Stimulated activated CD4-positive, alpha-beta T cell treated with anti-CD3 and anti-CD28 coated beads, Interleukin-4, amount 100 ng/mL, for 4 hours (primary cell): ENCODE results near the gene ASB1.

Source experiments
- DNase-seq, 2 experiments: peaks; one replicate each; pipeline ENCODE4 v3.0.0-alpha.2; 2020

The ASB1 gene

DNA sequence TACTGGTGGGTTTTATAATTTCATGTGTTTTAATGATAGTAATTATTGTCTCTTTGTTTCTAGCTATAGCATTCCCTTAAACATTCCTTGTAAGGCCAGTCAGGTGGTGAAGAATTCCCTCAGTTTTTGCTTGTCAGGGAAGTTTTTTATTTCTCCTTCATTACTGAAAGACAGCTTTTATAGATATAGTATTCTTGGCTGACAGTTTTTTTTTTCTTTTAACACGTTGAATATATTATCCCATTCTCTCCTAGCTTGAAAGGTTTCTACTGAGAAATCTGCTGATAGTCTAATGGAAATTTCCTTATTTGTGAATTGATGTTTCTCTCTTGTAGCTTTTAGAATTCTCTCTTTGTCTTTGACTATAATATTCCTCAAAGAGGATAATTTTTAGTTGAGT, 46.8 kb downstream of the ASB1 start:
- no peak for DNase-seq

GRCh38 chr2:238475034-238475433, 48.3 kb downstream of the ASB1 start:
- DNase-seq, result no peak

- DNase-seq, result no peak
Measured at GRCh38 chr2:238475566-238475965, 48.8 kb downstream of the ASB1 start.

DNA sequence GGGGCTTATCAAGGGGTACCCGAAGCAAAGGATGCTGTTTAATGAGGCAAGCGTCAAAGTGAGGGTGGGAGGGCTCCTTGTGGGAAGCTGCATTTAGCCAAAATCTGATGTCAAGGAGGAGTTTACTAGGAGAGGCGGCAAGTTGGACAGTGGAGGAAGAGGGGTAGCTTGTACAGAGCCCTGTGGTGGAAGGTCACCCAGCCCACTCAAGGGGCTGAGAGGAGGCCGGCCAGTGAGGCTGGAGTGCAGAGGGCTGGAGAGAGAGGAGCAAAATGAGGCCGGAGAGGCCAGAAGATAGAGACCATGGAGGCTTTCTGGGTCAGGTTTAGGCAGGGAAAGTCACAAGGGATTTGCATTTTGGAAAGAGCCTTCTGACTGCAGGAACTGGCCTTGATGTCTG, 49.5 kb downstream of the ASB1 start:
- no peak for DNase-seq

DNA sequence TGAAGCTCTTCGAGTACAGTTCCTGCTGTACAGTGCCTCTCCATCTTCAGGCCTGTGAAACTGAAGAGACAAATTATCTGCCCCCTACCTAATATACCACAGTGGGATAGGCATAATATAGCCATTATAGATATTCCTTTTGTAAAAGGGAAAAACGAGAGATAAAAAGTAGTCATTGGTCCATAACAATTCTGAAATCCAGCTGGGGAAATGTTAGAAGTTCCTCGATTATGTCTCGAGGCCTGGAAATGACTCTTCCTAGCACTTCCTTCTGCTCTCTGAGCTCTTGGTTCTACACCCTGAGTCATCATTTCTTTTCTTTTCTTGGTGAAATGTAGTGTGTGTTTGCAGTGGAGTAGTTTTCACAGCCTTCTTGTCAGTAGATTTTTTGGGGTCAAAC, 51.5 kb downstream of the ASB1 start:
- DNase-seq, result no peak

- DNase-seq, result no peak
Measured at GRCh38 chr2:238479847-238480246, 53.1 kb downstream of the ASB1 start.

- DNase-seq, result no peak
Measured at GRCh38 chr2:238483021-238483420, 56.3 kb downstream of the ASB1 start.

GRCh38 chr2:238483656-238484055, 56.9 kb downstream of the ASB1 start:
- no peak for DNase-seq

DNA sequence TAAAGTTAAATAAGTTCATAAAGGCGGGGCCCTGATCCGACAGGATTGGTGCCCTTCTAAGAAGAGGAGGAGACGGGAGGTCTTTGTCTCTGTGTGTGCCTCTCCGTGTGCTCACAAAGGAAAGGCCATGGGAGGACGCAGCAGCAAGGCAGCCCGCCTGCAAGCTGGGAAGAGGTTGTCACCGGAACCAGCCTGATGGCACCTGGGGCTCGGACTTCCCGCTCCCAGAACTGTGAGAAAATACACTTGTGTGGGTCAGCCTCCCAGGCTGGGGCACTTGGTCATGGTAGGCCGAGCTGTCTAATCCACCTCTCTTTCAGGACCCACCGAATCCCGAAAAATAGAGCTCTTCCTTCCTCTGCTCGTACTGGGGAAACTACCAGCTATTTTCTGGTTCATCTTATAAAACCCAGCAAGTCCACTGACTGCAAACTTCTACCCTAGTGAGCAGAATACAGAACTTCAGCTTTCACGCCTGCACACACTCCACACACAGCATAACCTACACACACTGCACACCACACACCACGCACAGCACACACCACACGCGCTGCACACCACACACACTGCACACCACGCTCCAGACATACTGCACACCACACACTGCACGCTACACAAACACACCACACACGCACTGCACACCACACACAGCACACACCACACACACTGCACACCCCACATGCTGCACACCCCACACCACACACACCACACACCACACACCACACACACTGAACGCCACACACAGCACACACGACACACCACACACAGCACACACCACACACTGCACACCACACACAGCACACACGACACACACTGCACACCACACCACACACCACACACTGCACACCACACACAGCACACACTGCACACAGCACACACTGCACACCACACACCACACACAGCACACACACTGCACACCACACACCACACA, 58.1 kb downstream of the ASB1 start:
- DNase-seq, result no peak

GRCh38 chr2:238486123-238486848, 59.6 kb downstream of the ASB1 start:
- no peak for DNase-seq

GRCh38 chr2:238487134-238487533, 60.4 kb downstream of the ASB1 start:
- no peak for DNase-seq

- DNase-seq, result no peak
Measured at GRCh38 chr2:238487652-238488346, 61.1 kb downstream of the ASB1 start.

GRCh38 chr2:238488347-238488826, 61.7 kb downstream of the ASB1 start:
- DNase-seq, result no peak

- no peak for DNase-seq
Measured at GRCh38 chr2:238489431-238489830, 62.7 kb downstream of the ASB1 start.

- no peak for DNase-seq
Measured at GRCh38 chr2:238489896-238490295, 63.2 kb downstream of the ASB1 start.

GRCh38 chr2:238492840-238493239, 66.1 kb downstream of the ASB1 start:
- no peak for DNase-seq

GRCh38 chr2:238493411-238493810, 66.7 kb downstream of the ASB1 start:
- DNase-seq, result no peak

- DNase-seq, result peak; percentile 18 to 21
Measured at GRCh38 chr2:238493880-238494572, 67.3 kb downstream of the ASB1 start.

- DNase-seq, result no peak
Measured at GRCh38 chr2:238494573-238494961, 67.8 kb downstream of the ASB1 start.

DNA sequence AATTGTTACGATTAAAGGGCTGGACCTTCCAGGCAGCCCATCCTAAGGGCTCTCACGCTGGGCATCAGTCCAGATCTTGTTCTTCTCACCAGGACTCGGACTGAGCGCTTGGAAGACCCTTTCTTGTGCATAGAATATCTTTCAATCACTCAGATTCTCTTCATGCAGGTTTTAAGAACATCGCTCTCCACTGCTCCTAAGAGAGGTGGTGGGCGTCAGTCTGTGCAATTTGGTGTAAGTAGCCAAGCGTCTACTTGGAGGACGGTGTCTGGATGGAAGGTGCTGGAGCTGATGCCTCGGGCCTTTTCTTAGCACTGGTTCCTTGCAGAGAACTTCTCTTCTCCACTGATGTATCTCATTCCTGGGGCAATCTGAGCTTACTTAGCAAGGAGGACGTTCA, 68.7 kb downstream of the ASB1 start:
- DNase-seq, result no peak

GRCh38 chr2:238496756-238497609, 70.3 kb downstream of the ASB1 start:
- no peak for DNase-seq

- DNase-seq, result no peak
Measured at GRCh38 chr2:238497610-238498005, 70.9 kb downstream of the ASB1 start.
